Endothelial cell of umbilical vein (primary cell): Measurements from ENCODE around the gene RIOX2. TPM values are rescaled to one million over a fixed set of nuclear protein-coding genes. Genes with fewer than 3 reads are reported as not detected.

ENCODE experiments used
- BruUV-seq: library from RNA; stranded (reverse); fragments of 400-500 nt; replicated peaks from 2 replicates; lab custom pipeline; 2021; lab: Mats Ljungman, UMichigan
- CTCF ChIA-PET: fragments of 300-600, 350-600 bp; sonication (Branson Sonifier 250); formaldehyde crosslinking; loops from one replicate; lab custom pipeline; 2021; ENCODE audit warnings: antibody characterized with exemption, inconsistent platforms; lab: Charles Lee
- POLR2A ChIA-PET: fragments of 300-600, 350-600 bp; sonication (Branson Sonifier 250); formaldehyde crosslinking; loops from one replicate; lab custom pipeline; 2021; ENCODE audit warnings: antibody characterized with exemption, inconsistent platforms; lab: Charles Lee
- DNase-seq: peaks from one replicate; pipeline ENCODE4 v3.0.0-alpha.2; 2011; ENCODE audit warnings: low read depth, low spot score
- FAIRE-seq: peaks from 2 replicates; lab custom pipeline; 2011; peaks lifted over from hg19 to GRCh38; lab: Jason Lieb, UNC
- H2AFZ ChIP-seq: 2 replicates; pipeline ENCODE4 v1.6.0; 2012; ENCODE audit warnings: low read depth, low read length, control low read depth, inconsistent platforms
- H3K27ac ChIP-seq: 2 replicates; pipeline ENCODE4 v1.5.1; 2011; ENCODE audit warnings: low read depth, mild to moderate bottlenecking, control low read depth, low read length, moderate library complexity; ENCODE audit not compliant: insufficient read depth
- H3K27me3 ChIP-seq, 2 experiments: 2 replicates each; pipeline versions ENCODE4 v1.6.0 to v1.6.1; 2011; ENCODE audit warnings: low read length in 2 of 2, mixed read lengths in 1 of 2; ENCODE audit not compliant: control insufficient read depth in 2 of 2, insufficient read depth in 2 of 2
- H3K36me3 ChIP-seq, 2 experiments: 2 replicates in 1 of 2; 3 replicates in 1 of 2; pipeline ENCODE4 v1.5.1; 2011; ENCODE audit warnings: low read length in 2 of 2, mild to moderate bottlenecking in 1 of 2, moderate library complexity in 1 of 2; ENCODE audit not compliant: control insufficient read depth in 2 of 2, insufficient read depth in 2 of 2; ENCODE audit errors: extremely low read depth in 1 of 2
- H3K4me1 ChIP-seq: 3 replicates; pipeline ENCODE4 v1.5.1; 2011; ENCODE audit warnings: mild to moderate bottlenecking, low read length; ENCODE audit not compliant: control insufficient read depth, insufficient read depth; ENCODE audit errors: extremely low read depth
- H3K4me2 ChIP-seq: 2 replicates; pipeline ENCODE4 v1.6.1; 2011; ENCODE audit warnings: low read length, control low read depth, mixed read lengths; ENCODE audit not compliant: insufficient read depth
- H3K4me3 ChIP-seq, 3 experiments: fragments of 200-600 bp in 1 of 3; sonication (generic), shearing (Covaris generic) in 1 of 3; replicated peaks in 1 of 3; 2 replicates each; pipeline ENCODE4 v1.5.1; 2011 to 2016; ENCODE audit warnings: control low read depth in 3 of 3, low read length in 3 of 3, mild to moderate bottlenecking in 2 of 3, inconsistent platforms in 1 of 3, low read depth in 1 of 3, moderate library complexity in 1 of 3; ENCODE audit not compliant: insufficient read depth in 1 of 3
- H3K79me2 ChIP-seq: 2 replicates; pipeline ENCODE4 v1.6.0; 2012; ENCODE audit warnings: low read length, inconsistent platforms; ENCODE audit not compliant: control insufficient read depth, insufficient read depth
- H3K9ac ChIP-seq: replicated peaks from 2 replicates; pipeline ENCODE3; 2011; ENCODE audit warnings: low read length, control low read depth; ENCODE audit not compliant: insufficient read depth; ENCODE audit errors: extremely low read depth
- H3K9me1 ChIP-seq: replicated peaks from 3 replicates; pipeline ENCODE4 v1.6.0; 2011; ENCODE audit warnings: mild to moderate bottlenecking, low read length; ENCODE audit not compliant: control insufficient read depth, insufficient read depth; ENCODE audit errors: extremely low read depth
- H3K9me3 ChIP-seq: replicated peaks from 2 replicates; pipeline ENCODE4 v1.5.1; 2012; ENCODE audit warnings: low read length, inconsistent platforms; ENCODE audit not compliant: control insufficient read depth, insufficient read depth
- H4K20me1 ChIP-seq: replicated peaks from 2 replicates; pipeline ENCODE3; 2011; ENCODE audit warnings: mild to moderate bottlenecking, low read length; ENCODE audit not compliant: control insufficient read depth, insufficient read depth; ENCODE audit errors: extremely low read depth
- EZH2 ChIP-seq: IDR thresholded peaks from 2 replicates; pipeline ENCODE4 v1.6.1; 2012; ENCODE audit warnings: borderline replicate concordance, low read depth, mild to moderate bottlenecking, moderate library complexity, low read length, inconsistent platforms; ENCODE audit not compliant: severe bottlenecking
- FOS ChIP-seq: IDR thresholded peaks from 2 replicates; pipeline ENCODE4 v1.6.1; 2011; ENCODE audit warnings: mild to moderate bottlenecking, low read length, moderate library complexity, borderline replicate concordance; ENCODE audit not compliant: insufficient read depth
- GATA2 ChIP-seq: IDR thresholded peaks from 2 replicates; pipeline ENCODE4 v1.7.0; 2011; ENCODE audit warnings: low read depth, mild to moderate bottlenecking, moderate library complexity, mixed read lengths, low read length; ENCODE audit not compliant: insufficient read length, insufficient read depth
- JUN ChIP-seq: IDR thresholded peaks from 2 replicates; pipeline ENCODE4 v1.6.1; 2011; ENCODE audit warnings: borderline replicate concordance, low read depth; ENCODE audit not compliant: insufficient read length, insufficient read depth
- MYC ChIP-seq: IDR thresholded peaks from one replicate; pipeline ENCODE4 v1.6.1; 2011; ENCODE audit warnings: mild to moderate bottlenecking, low read depth, low read length
- POLR2A ChIP-seq: IDR thresholded peaks from 2 replicates; pipeline ENCODE4 v1.6.1; 2012; ENCODE audit warnings: low read depth, mild to moderate bottlenecking, control low read depth, low read length
- POLR2AphosphoS5 ChIP-seq: IDR thresholded peaks from 2 replicates; pipeline ENCODE4 v1.6.1; 2012; ENCODE audit warnings: low read depth, mild to moderate bottlenecking, control low read depth, low read length, moderate library complexity; ENCODE audit not compliant: insufficient read depth
- dilution Hi-C: fragments of 300-500 bp; cut with MboI; formaldehyde crosslinking; loops from one replicate; pipeline ENCODE4 v1.15.0; 2019; ENCODE audit warnings: low sequenced_read_pairs; ENCODE audit not compliant: extremely low pct_ligation_motif_present
- intact Hi-C: fragments of 100-400 bp; cut with micrococcal nuclease; formaldehyde crosslinking; loops from one replicate; pipeline ENCODE4 v1.10.0; 2022
- polyA plus RNA-seq, 4 experiments: library from polyadenylated mRNA; depleted of rRNA in 3 of 4; stranded (reverse) in 3 of 4; unstranded in 1 of 4; fragments of >200 nt; gene quantifications; 2 replicates each; pipeline versions ENCODE4 v1.2.1 to v1.2.3, GENCODE V29; 2011 to 2012; ENCODE audit warnings: missing spikeins in 1 of 4
- total RNA-seq: library from RNA; stranded (reverse); gene quantifications from 2 replicates; pipeline ENCODE4 v1.2.3, GENCODE V29; 2021
- TF ChIP-seq, protein P1 (sequence below): IDR thresholded peaks from 2 replicates; pipeline ENCODE4 v1.6.1; 2011; ENCODE audit not compliant: insufficient read depth, insufficient read length
- TF ChIP-seq, protein P2 (sequence below), 2 donors: IDR thresholded peaks; 1 replicate in 1 of 2; 2 replicates in 1 of 2; pipeline ENCODE4 v1.5.1; 2011; ENCODE audit warnings: low read length in 2 of 2, mild to moderate bottlenecking in 2 of 2, moderate library complexity in 2 of 2, control low read depth in 1 of 2, inconsistent platforms in 1 of 2, low read depth in 1 of 2; ENCODE audit not compliant: insufficient read depth in 1 of 2; ENCODE audit errors: extremely low read depth in 1 of 2

RIOX2 gene
- total and polyA plus RNA-seq, 2 donors (not counting 3 experiments of a cell fraction or from before 2014, with no cell fraction given): 14.5 to 30.5 TPM

DNA sequence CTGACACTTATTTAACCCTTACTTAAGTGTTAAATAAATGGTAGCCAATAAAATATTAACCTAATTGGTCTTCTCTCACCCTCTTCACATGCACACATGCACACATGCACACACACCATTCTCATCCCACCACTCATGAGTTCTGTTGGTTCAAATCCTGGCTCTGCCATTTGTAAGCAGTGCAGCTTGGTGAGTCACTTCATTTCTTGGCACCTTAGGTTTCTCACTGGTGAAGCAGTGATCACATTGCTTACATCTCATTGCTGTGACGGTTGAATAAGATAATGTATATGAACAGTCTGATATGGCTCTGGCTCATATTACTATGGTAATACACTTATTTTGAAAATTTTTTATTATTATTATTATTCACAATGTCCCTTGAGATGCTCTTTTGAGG, 33.8 kb downstream of the RIOX2 start:
- H3K4me2 ChIP-seq: no peak overlapping the region
- H4K20me1 ChIP-seq: no peaks in the 10 kb centered on the region
- H3K36me3 ChIP-seq: peaks cover 10% of the 10 kb centered on the region in 2 experiments
- ChIA-PET CTCF (no interaction called here), POLR2A (no interaction called here)
- TF ChIP-seq POLR2AphosphoS5 (no peak), POLR2A (no peak), FOS (no peak), EZH2 (no peak), JUN (no peak), MYC (no peak), GATA2 (no peak)
- TF ChIP-seq, protein P1, sequence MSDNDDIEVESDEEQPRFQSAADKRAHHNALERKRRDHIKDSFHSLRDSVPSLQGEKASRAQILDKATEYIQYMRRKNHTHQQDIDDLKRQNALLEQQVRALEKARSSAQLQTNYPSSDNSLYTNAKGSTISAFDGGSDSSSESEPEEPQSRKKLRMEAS: no peak
- TF ChIP-seq, protein P2, sequence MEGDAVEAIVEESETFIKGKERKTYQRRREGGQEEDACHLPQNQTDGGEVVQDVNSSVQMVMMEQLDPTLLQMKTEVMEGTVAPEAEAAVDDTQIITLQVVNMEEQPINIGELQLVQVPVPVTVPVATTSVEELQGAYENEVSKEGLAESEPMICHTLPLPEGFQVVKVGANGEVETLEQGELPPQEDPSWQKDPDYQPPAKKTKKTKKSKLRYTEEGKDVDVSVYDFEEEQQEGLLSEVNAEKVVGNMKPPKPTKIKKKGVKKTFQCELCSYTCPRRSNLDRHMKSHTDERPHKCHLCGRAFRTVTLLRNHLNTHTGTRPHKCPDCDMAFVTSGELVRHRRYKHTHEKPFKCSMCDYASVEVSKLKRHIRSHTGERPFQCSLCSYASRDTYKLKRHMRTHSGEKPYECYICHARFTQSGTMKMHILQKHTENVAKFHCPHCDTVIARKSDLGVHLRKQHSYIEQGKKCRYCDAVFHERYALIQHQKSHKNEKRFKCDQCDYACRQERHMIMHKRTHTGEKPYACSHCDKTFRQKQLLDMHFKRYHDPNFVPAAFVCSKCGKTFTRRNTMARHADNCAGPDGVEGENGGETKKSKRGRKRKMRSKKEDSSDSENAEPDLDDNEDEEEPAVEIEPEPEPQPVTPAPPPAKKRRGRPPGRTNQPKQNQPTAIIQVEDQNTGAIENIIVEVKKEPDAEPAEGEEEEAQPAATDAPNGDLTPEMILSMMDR (IDR thresholded peaks at IDR 0.05; ENCODE audit: extremely low read depth in 1 of 2, insufficient read depth in 1 of 2, low read depth in 1 of 2, low read length in 2 of 2): no peak
- dilution Hi-C loops (no loop called here), intact Hi-C loops (no loop called here)
- H3K27me3 ChIP-seq: no peaks in the 10 kb centered on the region
- H3K27ac ChIP-seq: no peak overlapping the region
- no TSS peak for BruUV-seq
- H3K4me3 ChIP-seq: no peak overlapping the region
- H3K9me1 ChIP-seq: no peaks in the 10 kb centered on the region
- no peak overlapping the region for H2AFZ ChIP-seq
- no peaks in the 10 kb centered on the region for H3K4me1 ChIP-seq
- FAIRE-seq: no peak
- no peak overlapping the region for H3K9ac ChIP-seq
- H3K79me2 ChIP-seq: no peaks in the 10 kb centered on the region
- no peak for DNase-seq
- H3K9me3 ChIP-seq: no peaks in the 10 kb centered on the region
